HG03378 (cell line): ENCODE measurements around the gene CHD3.

Experiments used
- ATAC-seq: cut with Tn5 transposase; IDR thresholded peaks from one replicate; pipeline ENCODE4 v1.9.1; 2021; ENCODE audit warnings: mild to moderate bottlenecking, moderate library complexity; ENCODE audit not compliant: unreplicated experiment

Gene CHD3

DNA sequence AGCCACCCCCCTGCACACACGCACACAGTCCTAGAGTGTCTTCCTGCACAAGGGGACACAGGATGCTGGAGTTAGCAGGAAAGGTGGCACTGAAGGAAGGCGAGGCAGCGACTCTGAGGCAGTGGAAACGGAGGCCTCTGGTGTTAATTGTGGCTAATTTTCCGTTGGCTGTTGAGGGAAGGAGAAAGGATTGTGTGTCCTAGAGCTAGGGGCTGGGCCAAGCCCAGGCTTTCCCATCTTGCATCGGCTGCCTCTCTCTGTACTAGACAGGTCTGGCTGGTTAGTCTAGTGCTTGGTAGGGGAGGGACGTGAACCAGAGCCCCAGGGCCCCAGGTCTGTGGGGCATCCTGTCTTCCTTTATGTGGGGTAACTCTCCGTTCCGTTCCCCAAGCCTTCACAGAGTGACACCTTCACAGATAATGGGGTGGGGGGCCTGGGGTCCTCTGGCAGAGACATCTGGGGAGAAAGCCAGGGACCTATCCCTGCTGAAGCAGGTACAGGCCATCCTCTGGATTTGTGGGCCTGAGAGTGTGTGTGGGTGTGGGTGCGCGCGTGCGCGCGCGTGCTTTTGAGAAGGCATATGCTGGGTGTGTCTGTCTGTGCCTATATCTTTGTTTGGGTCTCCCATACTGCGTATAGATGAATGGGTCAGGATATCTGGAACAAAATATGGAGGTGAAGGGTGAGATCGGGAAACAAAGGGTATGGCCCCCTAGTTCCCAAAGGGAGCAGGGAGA, at the start of gene CHD3:
TSS of gene CHD3 (plus strand) at position 606 of the 737 bp plus-strand sequence. CDS start 212 bp downstream, outside the sequence.
- ATAC-seq: no peak

DNA sequence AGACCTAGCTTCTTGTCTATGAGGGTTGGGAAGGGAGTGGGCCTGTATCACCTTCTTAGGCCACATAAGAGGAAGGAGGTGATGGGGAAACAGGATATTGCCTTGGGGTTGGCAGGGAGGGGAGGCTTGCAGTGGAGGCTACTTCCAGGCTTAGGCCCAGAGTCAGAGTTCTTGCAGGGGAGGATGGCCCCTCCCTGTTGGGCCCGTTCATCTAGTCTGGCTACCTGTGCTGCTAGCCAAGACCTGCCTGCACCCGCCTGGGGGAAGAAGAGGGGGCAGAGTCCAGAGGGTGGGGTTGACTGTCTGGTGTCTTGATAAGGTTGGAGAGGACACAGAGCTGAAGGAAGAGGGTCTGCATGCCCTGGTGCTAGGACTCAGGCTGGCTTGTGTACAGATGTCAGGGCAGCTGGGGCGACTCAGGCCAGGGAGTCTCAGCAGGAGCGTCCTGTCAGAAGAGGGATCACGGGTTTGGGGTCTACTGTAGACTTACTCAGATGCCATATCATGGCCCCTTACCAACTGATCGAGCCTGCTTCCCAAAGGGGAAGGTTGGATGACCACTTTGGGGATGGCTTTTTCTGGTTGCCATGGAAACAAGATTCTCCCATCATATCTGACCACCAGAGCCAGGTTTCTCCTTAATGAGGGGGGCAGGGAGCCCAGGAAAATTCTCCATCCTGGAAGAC, 49.3 kb upstream of the CHD3 start:
- no peak for ATAC-seq

DNA sequence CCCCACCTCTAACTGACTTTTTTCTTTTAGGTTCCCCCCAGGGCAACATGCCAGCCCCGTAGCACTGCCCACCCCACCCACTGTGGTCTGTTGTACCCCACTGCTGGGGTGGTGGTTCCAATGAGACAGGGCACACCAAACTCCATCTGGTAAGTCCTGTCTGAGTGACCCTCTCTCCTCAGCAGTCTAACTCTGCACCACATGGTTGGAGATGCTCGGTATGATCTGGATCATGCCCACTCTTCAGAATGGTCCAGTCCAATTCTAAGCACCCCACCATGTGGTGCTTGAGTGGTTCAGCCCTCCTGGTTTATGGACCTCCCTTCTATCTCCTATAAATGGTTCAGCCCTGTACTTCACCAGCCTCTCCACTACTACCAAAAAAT, 48.7 kb upstream of the CHD3 start:
- ATAC-seq: no peak

DNA sequence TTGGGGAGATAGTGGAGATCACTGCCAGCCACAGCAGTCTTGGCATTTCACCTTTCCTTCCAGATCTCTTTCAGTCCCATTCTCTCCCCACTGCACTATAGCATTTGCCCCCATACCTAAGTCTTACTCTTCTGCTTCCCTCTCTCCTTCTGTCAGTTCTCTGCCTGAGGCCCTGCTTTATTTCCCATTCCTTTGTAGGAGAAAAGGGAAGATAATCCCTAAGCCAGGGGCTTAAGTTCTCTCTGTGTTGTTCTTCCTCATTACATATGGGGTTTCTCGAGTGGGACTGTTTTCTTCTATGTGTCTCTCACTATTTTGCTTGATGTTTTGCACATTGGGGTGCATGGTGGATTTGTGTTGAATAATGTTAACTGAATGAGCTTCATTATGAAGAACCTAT, 48.1 kb upstream of the CHD3 start:
- no peak for ATAC-seq

DNA sequence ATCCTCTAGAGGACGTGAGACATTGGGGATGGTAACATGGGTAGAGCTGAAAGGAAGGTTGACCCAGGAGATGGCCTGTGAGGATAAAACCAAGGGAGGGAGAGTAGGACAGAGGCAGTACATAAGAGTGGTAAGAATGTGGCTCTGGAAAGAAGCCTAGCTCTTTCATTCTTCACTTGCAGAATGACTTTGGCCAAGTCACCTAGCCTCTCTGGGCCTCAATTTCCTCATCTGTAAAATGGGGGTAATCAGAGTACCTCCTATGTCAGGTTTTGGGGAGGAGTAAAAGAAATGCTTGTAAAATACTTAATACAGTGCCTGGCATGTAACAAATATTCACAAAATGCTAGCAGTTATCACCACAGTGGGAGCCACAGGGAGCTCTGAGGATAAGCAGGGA, 47.7 kb upstream of the CHD3 start:
- no peak for ATAC-seq

DNA sequence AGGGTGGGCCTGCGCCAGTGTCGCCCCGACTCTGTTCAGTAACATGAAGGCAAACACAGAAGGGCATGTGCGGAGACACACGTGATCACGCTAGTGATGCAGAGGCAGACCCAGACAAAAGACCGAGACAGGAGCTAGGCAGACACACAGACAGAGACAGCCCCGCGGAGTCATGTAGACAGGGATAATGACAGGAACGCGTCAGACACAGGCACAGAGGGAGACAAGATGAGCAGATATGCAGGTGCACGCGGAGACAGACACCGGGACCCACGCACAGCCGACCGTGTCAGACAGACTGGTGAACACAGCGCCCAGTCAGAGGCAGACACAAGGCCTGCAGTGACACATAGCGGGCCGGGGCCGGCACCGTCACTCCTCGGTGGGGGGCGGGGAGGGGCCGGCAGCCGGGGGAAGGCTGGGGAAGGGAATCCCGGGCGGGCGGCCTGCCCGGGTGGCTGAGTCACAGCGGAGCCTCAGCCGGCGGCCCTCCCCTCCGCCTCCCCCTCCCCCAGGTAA, 47.1 kb upstream of the CHD3 start:
- no peak for ATAC-seq

DNA sequence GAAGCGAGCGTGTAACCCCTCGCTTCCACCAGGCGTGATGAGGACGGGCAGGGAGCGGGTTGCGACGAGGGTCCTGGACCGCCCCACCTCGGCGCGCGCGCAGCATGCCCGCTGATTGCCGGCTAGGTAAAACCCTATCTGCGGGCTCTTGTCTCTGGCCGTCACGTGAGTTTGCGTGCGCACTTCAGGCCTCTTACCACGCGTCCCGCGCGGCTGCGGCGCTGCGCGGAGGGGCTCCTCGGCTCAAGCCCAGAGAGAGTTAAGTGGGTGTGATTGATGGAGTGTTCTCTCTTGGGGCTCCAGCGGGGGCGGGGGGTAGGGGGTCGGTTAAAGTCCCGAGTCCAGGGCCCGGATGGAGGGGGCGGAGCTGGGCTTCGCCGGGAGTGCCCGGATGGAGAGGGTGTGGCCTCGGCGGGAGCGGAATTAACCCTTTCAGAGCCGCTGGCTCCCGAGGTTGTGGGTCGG, 46.6 kb upstream of the CHD3 start:
- no peak for ATAC-seq

DNA sequence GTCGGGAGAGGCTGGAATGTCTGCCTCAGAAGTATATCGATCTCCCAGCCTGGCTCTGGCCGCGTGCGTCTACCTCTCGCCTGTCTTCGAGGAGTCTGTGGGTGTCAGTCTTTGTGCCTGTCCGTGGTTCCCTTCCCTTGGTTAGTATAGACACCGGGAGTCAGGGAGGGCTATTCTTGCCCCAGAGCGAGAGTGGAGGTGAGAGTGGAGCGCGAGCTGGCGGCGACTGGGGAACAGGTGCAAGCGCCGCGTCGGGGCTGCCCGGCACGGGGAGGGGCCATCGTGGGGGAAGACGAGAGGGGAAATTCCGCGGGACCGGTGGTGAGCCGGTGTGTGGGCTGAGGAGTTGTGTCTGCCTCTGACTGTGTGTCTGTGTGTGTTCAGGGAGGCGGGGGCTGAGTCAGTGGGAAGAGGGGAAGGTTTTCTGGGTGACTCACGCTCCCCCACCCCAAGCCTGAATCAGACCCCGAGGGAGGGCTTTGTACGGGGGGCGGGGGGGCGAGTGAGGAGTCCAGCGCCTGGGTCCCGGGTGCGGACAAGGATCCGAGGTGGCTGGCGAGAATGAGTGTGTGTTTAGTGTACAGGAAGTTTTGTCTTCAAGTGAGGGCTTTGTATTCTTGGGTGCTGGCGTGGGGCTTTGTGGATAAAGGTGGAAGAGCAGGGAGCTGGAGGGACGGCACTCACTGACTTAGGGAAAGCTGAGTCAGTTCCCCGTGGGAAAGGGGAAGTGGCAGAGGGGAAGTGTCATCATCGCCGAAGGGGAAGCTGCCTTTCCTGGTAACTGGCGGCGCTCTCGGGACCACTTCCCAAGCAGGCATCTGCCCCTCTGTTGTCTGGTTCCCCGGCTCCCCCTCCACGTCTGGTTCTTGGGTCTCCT, 46.0 kb upstream of the CHD3 start:
- no peak for ATAC-seq

DNA sequence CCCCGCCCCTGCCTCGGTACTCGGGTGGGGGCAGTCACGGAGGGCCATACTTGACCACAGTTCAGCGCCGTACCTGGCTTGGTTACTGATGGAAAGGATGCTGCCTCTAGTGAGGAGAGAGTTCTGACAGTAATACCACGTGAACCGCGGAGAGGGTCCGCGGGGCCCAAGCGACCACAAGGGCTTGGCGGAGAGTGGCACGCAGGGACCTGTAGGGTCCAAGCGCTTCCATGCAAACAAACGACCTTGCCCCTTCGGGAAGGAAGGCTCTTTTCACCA, 45.4 kb upstream of the CHD3 start:
- ATAC-seq: peak; percentile 5

DNA sequence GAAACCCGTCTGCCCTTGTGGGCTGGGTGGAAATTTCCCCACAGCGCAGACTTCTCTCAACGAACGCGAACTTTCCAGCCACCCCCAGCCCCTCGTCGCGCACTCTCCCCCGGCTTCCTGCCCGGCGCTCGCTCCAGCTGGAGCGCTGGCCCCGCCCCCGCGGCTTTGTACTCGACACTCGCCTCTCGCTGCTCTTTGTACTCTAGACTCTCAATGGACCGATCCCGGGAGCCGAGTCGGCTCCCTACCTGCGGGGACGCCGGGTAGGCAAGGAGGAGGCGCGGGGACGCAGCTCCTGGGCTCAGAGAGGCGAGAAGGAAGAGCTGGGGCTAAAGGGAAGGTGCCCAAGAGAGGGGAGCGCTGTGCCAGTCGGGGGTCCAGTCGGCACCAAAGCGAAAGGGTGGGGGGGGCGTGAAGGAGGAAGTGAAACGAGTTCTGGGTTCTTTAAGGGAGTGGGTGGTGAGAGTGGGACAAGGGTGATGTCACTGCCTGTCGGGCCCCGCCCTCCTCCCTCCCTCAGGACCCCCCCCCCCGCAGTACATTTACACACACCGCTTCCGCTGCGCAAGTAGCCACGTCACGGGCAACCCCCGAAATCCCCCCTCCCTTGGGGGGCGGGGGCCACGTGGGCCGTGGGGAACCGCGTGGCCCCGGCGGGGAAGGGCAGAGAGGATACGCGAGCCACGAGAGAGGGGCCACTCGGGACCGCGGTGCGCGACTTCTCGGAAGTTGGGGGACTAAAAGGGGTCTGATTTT, 44.9 kb upstream of the CHD3 start:
- ATAC-seq: peak; percentile 27

DNA sequence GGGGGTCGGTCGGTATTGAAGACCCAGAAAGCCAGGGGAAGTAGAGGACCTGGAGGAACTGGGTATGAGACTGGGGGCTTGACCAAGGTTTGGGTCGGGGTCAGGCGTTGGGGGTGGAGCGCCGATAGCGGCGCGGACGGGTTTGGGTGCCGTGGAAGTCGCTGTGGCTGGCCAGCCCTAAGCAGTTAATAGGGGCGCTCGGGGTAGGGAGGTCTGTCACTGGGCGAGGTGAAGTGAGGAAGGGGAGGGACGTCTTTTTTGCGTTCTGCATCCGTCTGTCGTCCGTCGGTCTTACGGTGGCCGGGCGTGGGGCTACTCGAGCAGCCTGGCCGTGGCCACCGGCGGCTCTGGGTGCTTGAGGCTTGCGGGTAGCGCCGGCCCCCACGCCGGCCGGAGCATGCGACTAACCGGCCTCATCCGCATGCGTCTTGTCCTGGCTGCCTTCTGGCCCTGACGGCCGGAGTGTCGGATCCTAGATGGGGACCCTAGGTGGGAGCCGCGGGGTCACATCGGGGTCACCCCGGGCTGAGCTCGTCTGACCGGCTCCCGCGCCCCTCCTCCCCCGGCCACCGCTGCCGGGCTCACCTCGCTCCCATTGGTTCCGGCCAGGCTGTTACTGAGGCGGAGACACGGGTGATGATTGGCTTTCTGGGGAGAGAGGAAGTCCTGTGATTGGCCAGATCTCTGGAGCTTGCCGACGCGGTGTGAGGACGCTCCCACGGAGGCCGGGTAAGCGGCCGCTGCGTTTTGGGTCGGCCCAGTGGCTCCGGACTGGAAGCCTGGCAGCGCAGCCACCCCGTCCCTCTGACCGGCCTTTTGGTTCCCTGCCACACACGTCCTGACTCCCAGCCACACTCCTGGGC, 44.1 kb upstream of the CHD3 start:
- ATAC-seq: peak; percentile 38

DNA sequence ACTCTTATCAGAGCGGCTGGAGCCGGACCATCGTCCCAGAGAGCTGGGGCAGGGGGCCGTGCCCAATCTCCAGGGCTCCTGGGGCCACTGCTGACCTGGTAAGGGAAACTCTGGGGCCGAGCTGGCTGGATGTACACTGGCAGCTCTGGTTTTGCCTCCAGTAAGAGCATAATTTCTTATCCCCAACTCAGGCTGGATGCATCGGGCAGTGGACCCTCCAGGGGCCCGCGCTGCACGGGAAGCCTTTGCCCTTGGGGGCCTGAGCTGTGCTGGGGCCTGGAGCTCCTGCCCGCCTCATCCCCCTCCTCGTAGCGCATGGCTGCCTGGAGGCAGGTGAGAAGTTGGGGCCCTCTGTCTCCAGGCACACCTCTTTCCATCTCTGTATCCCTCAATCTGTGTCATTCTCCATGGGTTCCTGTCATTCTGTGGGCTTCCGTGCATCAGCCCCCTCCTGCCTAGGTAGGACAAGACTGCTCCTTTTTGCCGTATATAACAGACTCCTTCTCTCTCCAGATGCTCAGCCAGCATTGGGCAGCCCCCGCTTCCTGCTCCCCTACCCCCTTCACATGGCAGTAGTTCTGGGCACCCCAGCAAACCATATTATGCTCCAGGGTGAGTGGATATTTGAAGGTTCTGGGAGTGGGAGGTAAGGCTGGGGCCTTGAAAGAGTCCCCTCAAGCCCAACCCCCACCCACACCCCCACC, 43.1 kb upstream of the CHD3 start:
- ATAC-seq: no peak

DNA sequence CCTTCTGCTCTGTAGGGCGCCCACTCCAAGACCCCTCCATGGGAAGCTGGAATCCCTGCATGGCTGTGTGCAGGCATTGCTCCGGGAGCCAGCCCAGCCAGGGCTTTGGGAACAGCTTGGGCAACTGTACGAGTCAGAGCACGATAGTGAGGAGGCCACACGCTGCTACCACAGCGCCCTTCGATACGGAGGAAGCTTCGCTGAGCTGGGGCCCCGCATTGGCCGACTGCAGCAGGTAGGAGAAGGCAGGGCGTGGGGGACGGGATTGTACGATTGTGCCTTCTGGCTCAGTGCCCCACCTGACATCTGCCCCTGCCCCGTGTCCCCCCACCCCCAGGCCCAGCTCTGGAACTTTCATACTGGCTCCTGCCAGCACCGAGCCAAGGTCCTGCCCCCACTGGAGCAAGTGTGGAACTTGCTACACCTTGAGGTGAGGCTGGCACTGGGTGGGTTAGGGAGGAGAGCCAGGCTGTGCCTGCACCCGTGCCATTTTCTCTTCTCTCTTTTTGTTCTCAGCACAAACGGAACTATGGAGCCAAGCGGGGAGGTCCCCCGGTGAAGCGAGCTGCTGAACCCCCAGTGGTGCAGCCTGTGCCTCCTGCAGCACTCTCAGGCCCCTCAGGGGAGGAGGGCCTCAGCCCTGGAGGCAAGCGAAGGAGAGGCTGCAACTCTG, 42.4 kb upstream of the CHD3 start:
- no peak for ATAC-seq

DNA sequence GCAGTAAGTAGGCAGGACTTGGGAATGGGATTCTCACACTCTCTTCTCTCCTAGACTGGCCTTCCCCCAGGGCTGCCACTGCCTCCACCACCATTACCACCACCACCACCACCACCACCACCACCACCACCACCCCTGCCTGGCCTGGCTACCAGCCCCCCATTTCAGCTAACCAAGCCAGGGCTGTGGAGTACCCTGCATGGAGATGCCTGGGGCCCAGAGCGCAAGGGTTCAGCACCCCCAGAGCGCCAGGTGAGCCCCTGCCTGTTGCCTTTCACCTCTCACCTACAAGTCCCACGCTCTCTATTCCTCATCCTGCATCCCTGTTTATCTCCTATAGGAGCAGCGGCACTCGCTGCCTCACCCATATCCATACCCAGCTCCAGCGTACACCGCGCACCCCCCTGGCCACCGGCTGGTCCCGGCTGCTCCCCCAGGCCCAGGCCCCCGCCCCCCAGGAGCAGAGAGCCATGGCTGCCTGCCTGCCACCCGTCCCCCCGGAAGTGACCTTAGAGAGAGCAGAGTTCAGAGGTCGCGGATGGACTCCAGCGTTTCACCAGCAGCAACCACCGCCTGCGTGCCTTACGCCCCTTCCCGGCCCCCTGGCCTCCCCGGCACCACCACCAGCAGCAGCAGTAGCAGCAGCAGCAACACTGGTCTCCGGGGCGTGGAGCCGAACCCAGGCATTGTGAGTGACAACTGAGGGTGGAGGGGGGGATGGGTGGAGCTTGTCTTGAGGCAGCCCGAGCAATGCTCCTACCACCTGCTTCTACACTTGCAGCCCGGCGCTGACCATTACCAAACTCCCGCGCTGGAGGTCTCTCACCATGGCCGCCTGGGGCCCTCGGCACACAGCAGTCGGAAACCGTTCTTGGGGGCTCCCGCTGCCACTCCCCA, 41.6 kb upstream of the CHD3 start:
- ATAC-seq: no peak

DNA sequence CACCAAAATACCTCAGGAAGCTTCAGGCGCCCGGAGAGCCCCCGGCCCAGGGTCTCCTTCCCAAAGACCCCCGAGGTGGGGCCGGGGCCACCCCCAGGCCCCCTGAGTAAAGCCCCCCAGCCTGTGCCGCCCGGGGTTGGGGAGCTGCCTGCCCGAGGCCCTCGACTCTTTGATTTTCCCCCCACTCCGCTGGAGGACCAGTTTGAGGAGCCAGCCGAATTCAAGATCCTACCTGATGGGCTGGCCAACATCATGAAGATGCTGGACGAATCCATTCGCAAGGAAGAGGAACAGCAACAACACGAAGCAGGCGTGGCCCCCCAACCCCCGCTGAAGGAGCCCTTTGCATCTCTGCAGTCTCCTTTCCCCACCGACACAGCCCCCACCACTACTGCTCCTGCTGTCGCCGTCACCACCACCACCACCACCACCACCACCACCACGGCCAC, 40.4 kb upstream of the CHD3 start:
- no peak for ATAC-seq

DNA sequence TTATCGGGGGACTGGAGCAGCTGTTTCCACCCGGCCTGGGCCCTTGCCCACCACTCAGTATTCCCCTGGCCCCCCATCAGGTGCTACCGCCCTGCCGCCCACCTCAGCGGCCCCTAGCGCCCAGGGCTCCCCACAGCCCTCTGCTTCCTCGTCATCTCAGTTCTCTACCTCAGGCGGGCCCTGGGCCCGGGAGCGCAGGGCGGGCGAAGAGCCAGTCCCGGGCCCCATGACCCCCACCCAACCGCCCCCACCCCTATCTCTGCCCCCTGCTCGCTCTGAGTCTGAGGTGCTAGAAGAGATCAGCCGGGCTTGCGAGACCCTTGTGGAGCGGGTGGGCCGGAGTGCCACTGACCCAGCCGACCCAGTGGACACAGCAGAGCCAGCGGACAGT, 39.9 kb upstream of the CHD3 start:
- ATAC-seq: no peak

DNA sequence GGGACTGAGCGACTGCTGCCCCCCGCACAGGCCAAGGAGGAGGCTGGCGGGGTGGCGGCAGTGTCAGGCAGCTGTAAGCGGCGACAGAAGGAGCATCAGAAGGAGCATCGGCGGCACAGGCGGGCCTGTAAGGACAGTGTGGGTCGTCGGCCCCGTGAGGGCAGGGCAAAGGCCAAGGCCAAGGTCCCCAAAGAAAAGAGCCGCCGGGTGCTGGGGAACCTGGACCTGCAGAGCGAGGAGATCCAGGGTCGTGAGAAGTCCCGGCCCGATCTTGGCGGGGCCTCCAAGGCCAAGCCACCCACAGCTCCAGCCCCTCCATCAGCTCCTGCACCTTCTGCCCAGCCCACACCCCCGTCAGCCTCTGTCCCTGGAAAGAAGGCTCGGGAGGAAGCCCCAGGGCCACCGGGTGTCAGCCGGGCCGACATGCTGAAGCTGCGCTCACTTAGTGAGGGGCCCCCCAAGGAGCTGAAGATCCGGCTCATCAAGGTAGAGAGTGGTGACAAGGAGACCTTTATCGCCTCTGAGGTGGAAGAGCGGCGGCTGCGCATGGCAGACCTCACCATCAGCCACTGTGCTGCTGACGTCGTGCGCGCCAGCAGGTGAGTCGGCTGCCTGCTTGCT, 39.3 kb upstream of the CHD3 start:
- no peak for ATAC-seq
